ENCODE measurements around the gene PRCC. TPM values are rescaled to one million over a fixed set of nuclear protein-coding genes. Genes with fewer than 3 reads are reported as not detected.

The PRCC gene
- total and polyA plus RNA-seq, 2 of the 13 experiments (the other 11 are each of a cell fraction or from before 2014, with no cell fraction given), result 24.2 to 40.5 TPM

GRCh38 chr1:156749419-156750118 is 17.8 kb upstream of the PRCC start (continued):
- TF ChIP-seq ZFX (CRISPR knock-in tag; IDR thresholded peaks at IDR 0.05; ENCODE audit: low read depth) (peak; percentile 51), HMGA1 (CRISPR knock-in tag; conservative IDR thresholded peaks at IDR 0.05) (no peak), FOSL2 (CRISPR knock-in tag; IDR thresholded peaks at IDR 0.05) (0 out of 2 replicates have a peak, but pooled peaks have one; percentile 14), ZNF609 (CRISPR knock-in tag; IDR thresholded peaks at IDR 0.05; ENCODE audit: borderline replicate concordance) (no peak), ONECUT2 (CRISPR knock-in tag; IDR thresholded peaks at IDR 0.05) (no peak), HDAC6 (IDR thresholded peaks at IDR 0.05; ENCODE audit: low read depth, low read length) (no peak), ZSCAN29 (CRISPR knock-in tag; conservative IDR thresholded peaks at IDR 0.05) (no peak), MBNL3 (CRISPR knock-in tag; conservative IDR thresholded peaks at IDR 0.05) (no peak), NR2C2 (CRISPR knock-in tag; IDR thresholded peaks at IDR 0.05; ENCODE audit: borderline replicate concordance) (peak; percentile 64; the same call in 1 of the 2 replicates), TOPORS (CRISPR knock-in tag; IDR thresholded peaks at IDR 0.05) (no peak), IRX3 (CRISPR knock-in tag; IDR thresholded peaks at IDR 0.05; ENCODE audit: borderline replicate concordance, low read depth) (no peak), MAF1 (CRISPR knock-in tag; IDR thresholded peaks at IDR 0.05; ENCODE audit: borderline replicate concordance) (no peak), ZNF496 (CRISPR knock-in tag; IDR thresholded peaks at IDR 0.05; ENCODE audit: insufficient replicate concordance) (no peak), GLMP (CRISPR knock-in tag; IDR thresholded peaks at IDR 0.05; ENCODE audit: borderline replicate concordance) (no peak), ZBTB33 (CRISPR knock-in tag; IDR thresholded peaks at IDR 0.05) (no peak), ZFAT (CRISPR knock-in tag; conservative IDR thresholded peaks at IDR 0.05) (no peak; the same call in 1 of the 2 replicates), CBX2 (IDR thresholded peaks at IDR 0.05; ENCODE audit: low read depth, low read length) (no peak), CBX2 (CRISPR knock-in tag; IDR thresholded peaks at IDR 0.05; ENCODE audit: low read depth) (no peak), POLR2AphosphoS2 (IDR thresholded peaks at IDR 0.05; ENCODE audit: low read depth, low read length) (no peak), SALL2 (CRISPR knock-in tag; IDR thresholded peaks at IDR 0.05) (no peak)
